Neural cell (in vitro differentiated cells): ENCODE data around the gene PARVG. TPM values are rescaled to one million over a fixed set of nuclear protein-coding genes. Genes with fewer than 3 reads are reported as not detected.

Source experiments
- H2AFZ ChIP-seq: fragments of 200-600, 300-800 bp; sonication (generic), shearing (Covaris generic); 2 replicates; pipeline ENCODE4 v1.6.0; 2014; ENCODE audit warnings: low read depth, mild to moderate bottlenecking, antibody characterized with exemption, low read length, moderate library complexity
- H3F3A ChIP-seq: fragments of 200-600 bp; shearing (Covaris generic); 2 replicates; pipeline ENCODE4 v1.6.1; 2016; ENCODE audit warnings: mild to moderate bottlenecking, moderate library complexity, mixed read lengths, antibody characterized with exemption, low read length; ENCODE audit not compliant: insufficient read depth, poor library complexity, severe bottlenecking
- H3K27ac ChIP-seq: fragments of 200-600, 300-800 bp; sonication (generic), shearing (Covaris generic); 2 replicates; pipeline ENCODE4 v1.5.1; 2014; ENCODE audit warnings: mild to moderate bottlenecking, low read length, moderate library complexity
- H3K27me3 ChIP-seq: fragments of 300-800, 200-600 bp; sonication (generic), shearing (Covaris generic); 2 replicates; pipeline ENCODE4 v1.6.0; 2014; ENCODE audit warnings: mild to moderate bottlenecking, low read depth, low read length, moderate library complexity; ENCODE audit not compliant: insufficient read depth
- H3K36me3 ChIP-seq: fragments of 300-800, 200-600 bp; sonication (generic), shearing (Covaris generic); 2 replicates; pipeline ENCODE4 v1.5.1; 2014; ENCODE audit warnings: mild to moderate bottlenecking, antibody characterized with exemption, low read length, moderate library complexity; ENCODE audit not compliant: insufficient read depth
- H3K4me2 ChIP-seq: fragments of 300-800, 200-600 bp; sonication (generic), shearing (Covaris generic); 2 replicates; pipeline ENCODE4 v1.6.0; 2014; ENCODE audit warnings: mild to moderate bottlenecking, low read length
- H3K4me3 ChIP-seq: fragments of 300-800, 200-600 bp; sonication (generic), shearing (Covaris generic); 2 replicates; pipeline ENCODE4 v1.5.1; 2014; ENCODE audit warnings: mild to moderate bottlenecking, low read length, moderate library complexity
- H3K79me2 ChIP-seq: fragments of 200-600 bp; shearing (Covaris generic); replicated peaks from 2 replicates; pipeline ENCODE4 v1.6.0; 2014; ENCODE audit warnings: mild to moderate bottlenecking, low read length, moderate library complexity; ENCODE audit not compliant: insufficient read depth
- H3K9ac ChIP-seq: fragments of 300-800, 200-600 bp; sonication (generic), shearing (Covaris generic); 2 replicates; pipeline ENCODE4 v1.6.1; 2016; ENCODE audit warnings: mild to moderate bottlenecking, low read length, mixed read lengths
- H3K9me2 ChIP-seq: fragments of 200-600 bp; shearing (Covaris generic); 2 replicates; pipeline ENCODE4 v1.6.1; 2016; ENCODE audit warnings: mild to moderate bottlenecking, low read length, mixed read lengths; ENCODE audit not compliant: insufficient read depth
- H3K9me3 ChIP-seq: fragments of 200-600, 300-800 bp; sonication (generic), shearing (Covaris generic); 2 replicates; pipeline ENCODE4 v1.6.1; 2016; ENCODE audit warnings: mild to moderate bottlenecking, mixed run types, low read length, moderate library complexity, mixed read lengths
- H4K20me1 ChIP-seq: fragments of 200-600 bp; shearing (Covaris generic); 2 replicates; pipeline ENCODE4 v1.6.1; 2016; ENCODE audit warnings: mild to moderate bottlenecking, mixed run types; ENCODE audit not compliant: insufficient read depth
- CTCF ChIP-seq: fragments of 450-650 bp; IDR thresholded peaks from 2 replicates; pipeline ENCODE4 v1.5.1; 2014; ENCODE audit warnings: antibody characterized with exemption, mild to moderate bottlenecking, moderate library complexity; ENCODE audit not compliant: poor library complexity, severe bottlenecking
- EP300 ChIP-seq: fragments of 450-650 bp; conservative IDR thresholded peaks from 2 replicates; pipeline ENCODE4 v1.6.1; 2014; ENCODE audit warnings: antibody characterized with exemption, mild to moderate bottlenecking, moderate library complexity; ENCODE audit not compliant: poor library complexity, severe bottlenecking
- EZH2 ChIP-seq: fragments of 200-600, 300-800 bp; shearing (Covaris generic), sonication (generic); IDR thresholded peaks from 2 replicates; pipeline ENCODE4 v1.6.1; 2014; ENCODE audit warnings: antibody characterized with exemption, low read length, borderline replicate concordance, mild to moderate bottlenecking; ENCODE audit not compliant: insufficient read depth, poor library complexity, severe bottlenecking
- MXI1 ChIP-seq: fragments of 450-650 bp; conservative IDR thresholded peaks from 2 replicates; pipeline ENCODE4 v1.6.1; 2014; ENCODE audit warnings: antibody characterized with exemption, mild to moderate bottlenecking; ENCODE audit not compliant: poor library complexity, severe bottlenecking
- POLR2AphosphoS5 ChIP-seq: IDR thresholded peaks from 2 replicates; pipeline ENCODE4 v1.6.1; 2012
- RAD21 ChIP-seq: fragments of 450-650 bp; conservative IDR thresholded peaks from 2 replicates; pipeline ENCODE4 v1.6.1; 2014; ENCODE audit warnings: antibody characterized with exemption, mild to moderate bottlenecking, moderate library complexity
- SMC3 ChIP-seq: fragments of 450-650 bp; conservative IDR thresholded peaks from 2 replicates; pipeline ENCODE4 v1.6.1; 2014; ENCODE audit warnings: antibody characterized with exemption, mild to moderate bottlenecking, moderate library complexity; ENCODE audit not compliant: poor library complexity
- TAF1 ChIP-seq: IDR thresholded peaks from 2 replicates; pipeline ENCODE4 v1.6.1; 2012; ENCODE audit warnings: low read depth
- polyA plus RNA-seq: library from polyadenylated mRNA; depleted of rRNA; stranded (reverse); fragments of >200 nt; gene quantifications from 2 replicates; pipeline ENCODE4 v1.2.3, GENCODE V29; 2014
- TF ChIP-seq, protein P1 (sequence below): IDR thresholded peaks from 2 replicates; pipeline ENCODE4 v1.6.1; 2012; ENCODE audit warnings: borderline replicate concordance

Gene PARVG
- polyA plus RNA-seq, 1 donor from 2014 or later = not detected

DNA sequence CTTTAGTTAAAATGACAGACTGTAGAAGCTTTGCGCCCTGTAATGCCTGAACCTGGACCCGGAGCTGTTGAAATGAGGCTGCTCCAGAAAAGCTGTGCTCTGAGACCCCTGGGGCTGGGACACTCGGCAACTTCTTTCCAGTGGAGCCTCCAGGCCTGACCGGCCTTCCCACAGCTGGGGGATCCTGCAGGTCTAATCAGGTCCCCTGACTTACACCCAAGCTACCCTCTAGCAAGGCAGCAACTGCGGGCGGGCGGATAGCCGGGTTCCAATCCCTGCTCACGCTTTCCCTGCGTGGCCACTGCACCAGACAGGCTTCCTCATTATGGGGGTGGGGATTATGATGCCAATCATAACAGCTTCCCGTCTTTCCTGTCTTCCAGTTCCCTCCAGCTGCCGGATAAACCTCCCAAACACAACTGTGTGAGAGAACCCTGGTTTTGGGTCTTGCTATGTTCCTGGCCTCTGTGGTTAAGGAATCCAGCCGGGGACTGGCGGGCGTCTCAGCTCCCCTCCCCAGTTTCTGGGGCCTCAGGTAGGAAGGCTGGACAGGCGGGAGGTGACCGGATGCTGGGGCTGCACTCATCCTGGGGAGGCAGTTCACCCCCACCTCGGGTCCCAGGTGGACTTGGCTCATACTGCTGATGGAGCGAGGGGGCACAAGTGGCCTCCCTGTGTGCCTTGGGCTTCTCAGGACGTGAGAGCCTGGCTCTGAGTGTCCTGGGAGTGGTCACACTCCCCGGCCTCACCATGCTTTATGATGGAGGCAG is 38.6 kb downstream of the PARVG start:
- no peaks in the 10 kb centered on the region for H3F3A ChIP-seq
- H3K4me3 ChIP-seq = no peak overlapping the region
- H2AFZ ChIP-seq = no peak overlapping the region
- no peaks in the 10 kb centered on the region for H3K79me2 ChIP-seq
- H3K9ac ChIP-seq = no peak overlapping the region
- H3K9me2 ChIP-seq = no peaks in the 10 kb centered on the region
- no peaks in the 10 kb centered on the region for H4K20me1 ChIP-seq
- no peaks in the 10 kb centered on the region for H3K36me3 ChIP-seq
- no peaks in the 10 kb centered on the region for H3K9me3 ChIP-seq
- TF ChIP-seq RAD21 = no peak
- no peak for TF ChIP-seq EZH2
- TF ChIP-seq CTCF = no peak
- TF ChIP-seq TAF1 = no peak
- no peak for TF ChIP-seq POLR2AphosphoS5
- TF ChIP-seq, protein P1, sequence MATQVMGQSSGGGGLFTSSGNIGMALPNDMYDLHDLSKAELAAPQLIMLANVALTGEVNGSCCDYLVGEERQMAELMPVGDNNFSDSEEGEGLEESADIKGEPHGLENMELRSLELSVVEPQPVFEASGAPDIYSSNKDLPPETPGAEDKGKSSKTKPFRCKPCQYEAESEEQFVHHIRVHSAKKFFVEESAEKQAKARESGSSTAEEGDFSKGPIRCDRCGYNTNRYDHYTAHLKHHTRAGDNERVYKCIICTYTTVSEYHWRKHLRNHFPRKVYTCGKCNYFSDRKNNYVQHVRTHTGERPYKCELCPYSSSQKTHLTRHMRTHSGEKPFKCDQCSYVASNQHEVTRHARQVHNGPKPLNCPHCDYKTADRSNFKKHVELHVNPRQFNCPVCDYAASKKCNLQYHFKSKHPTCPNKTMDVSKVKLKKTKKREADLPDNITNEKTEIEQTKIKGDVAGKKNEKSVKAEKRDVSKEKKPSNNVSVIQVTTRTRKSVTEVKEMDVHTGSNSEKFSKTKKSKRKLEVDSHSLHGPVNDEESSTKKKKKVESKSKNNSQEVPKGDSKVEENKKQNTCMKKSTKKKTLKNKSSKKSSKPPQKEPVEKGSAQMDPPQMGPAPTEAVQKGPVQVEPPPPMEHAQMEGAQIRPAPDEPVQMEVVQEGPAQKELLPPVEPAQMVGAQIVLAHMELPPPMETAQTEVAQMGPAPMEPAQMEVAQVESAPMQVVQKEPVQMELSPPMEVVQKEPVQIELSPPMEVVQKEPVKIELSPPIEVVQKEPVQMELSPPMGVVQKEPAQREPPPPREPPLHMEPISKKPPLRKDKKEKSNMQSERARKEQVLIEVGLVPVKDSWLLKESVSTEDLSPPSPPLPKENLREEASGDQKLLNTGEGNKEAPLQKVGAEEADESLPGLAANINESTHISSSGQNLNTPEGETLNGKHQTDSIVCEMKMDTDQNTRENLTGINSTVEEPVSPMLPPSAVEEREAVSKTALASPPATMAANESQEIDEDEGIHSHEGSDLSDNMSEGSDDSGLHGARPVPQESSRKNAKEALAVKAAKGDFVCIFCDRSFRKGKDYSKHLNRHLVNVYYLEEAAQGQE = no peak
- no peak for TF ChIP-seq MXI1
- no peak for TF ChIP-seq SMC3
- no peak for TF ChIP-seq EP300
- no peak overlapping the region for H3K27ac ChIP-seq
- H3K27me3 ChIP-seq = no peaks in the 10 kb centered on the region
- no peak overlapping the region for H3K4me2 ChIP-seq

DNA sequence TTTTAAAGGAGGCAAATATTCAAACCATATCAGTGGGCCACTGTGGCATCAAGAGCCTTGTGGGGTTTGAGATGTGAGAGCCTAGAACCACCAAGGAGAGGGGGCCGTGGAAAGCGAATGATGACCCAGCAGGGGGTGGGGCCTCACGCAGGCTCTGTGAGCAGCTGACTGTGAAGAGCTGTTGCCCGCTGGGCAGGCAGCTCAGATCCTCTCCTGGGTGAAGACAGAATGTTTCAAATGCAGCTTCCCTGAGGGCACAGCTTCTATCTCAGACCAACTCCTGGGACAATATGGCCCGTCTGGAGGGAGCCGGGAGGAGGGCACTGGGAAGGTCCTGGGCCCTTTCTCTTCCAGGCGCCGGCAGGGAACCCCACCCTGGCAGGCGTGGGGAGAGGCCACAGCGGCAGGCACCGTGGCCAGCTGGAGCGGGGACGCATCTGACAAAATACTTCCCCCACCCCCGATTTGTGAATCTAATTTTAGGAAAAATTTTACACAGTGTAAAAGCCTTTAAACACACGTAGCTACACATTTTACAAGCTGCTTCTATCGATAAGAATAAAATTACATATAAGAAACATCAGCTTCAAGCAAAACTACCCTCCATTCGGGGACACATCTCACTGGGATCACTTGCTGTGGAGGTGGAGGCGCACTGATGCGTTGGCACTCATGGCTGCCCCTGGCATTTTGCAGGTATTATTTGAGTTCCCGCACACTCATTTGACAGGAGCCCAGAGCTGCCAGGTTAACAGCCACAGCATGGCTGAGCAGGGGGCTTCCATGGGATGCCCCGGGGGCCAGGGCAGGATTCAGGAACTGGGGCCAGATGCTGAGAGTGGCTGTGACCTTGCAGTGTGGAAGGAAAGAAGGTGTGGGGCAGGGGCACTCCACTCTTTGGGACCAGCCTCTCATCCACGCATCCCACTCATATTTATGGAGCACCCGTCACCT is 40.3 kb downstream of the PARVG start:
- H3K4me3 ChIP-seq = no peak overlapping the region
- H3K9me2 ChIP-seq = no peaks in the 10 kb centered on the region
- H2AFZ ChIP-seq = no peak overlapping the region
- H3K27me3 ChIP-seq = no peaks in the 10 kb centered on the region
- no peaks in the 10 kb centered on the region for H3K79me2 ChIP-seq
- H3K9me3 ChIP-seq = no peaks in the 10 kb centered on the region
- H3K9ac ChIP-seq = no peak overlapping the region
- H3K27ac ChIP-seq = no peak overlapping the region
- H3K4me2 ChIP-seq = no peak overlapping the region
- H4K20me1 ChIP-seq = no peaks in the 10 kb centered on the region
- TF ChIP-seq MXI1 (no peak), RAD21 (no peak), TAF1 (no peak), SMC3 (no peak), EZH2 (no peak), CTCF (no peak), POLR2AphosphoS5 (no peak), EP300 (no peak)
- TF ChIP-seq, protein P1 = no peak
- no peaks in the 10 kb centered on the region for H3F3A ChIP-seq
- no peaks in the 10 kb centered on the region for H3K36me3 ChIP-seq
